HG03520 (cell line): ENCODE measurements around the gene ZCCHC8.

ENCODE experiments used
- ATAC-seq: cut with Tn5 transposase; IDR thresholded peaks from one replicate; pipeline ENCODE4 v1.9.1; 2021; ENCODE audit warnings: mild to moderate bottlenecking, moderate library complexity; ENCODE audit not compliant: unreplicated experiment

The ZCCHC8 gene

GRCh38 chr12:122500685-122501488, at the start of gene ZCCHC8:
ZCCHC8 (minus strand) TSS chr12:122500932; CDS start chr12:122500840, 92 bp downstream.
- peak; percentile 93 for ATAC-seq

GRCh38 chr12:122547330-122547729, 46.6 kb upstream of the ZCCHC8 start:
- ATAC-seq, result no peak

DNA sequence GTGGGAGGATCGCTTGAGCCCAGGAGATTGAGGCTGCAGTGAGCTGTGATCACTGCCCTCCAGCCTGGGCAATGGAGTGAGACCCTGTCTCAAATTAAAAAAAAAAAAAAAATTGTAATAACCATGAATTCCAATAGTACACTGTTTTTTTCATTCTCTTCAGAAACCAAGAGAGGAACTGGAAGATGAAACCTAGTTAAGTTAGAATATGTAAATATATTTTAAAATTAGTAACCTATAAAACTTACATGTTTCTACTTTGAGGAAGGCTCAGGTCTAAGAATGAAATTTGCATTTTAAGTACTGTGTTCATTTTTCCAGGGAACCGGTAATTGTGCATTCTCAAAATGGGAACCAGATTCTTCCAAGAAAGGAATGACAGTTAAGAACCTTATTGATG, 45.1 kb upstream of the ZCCHC8 start:
- no peak for ATAC-seq

DNA sequence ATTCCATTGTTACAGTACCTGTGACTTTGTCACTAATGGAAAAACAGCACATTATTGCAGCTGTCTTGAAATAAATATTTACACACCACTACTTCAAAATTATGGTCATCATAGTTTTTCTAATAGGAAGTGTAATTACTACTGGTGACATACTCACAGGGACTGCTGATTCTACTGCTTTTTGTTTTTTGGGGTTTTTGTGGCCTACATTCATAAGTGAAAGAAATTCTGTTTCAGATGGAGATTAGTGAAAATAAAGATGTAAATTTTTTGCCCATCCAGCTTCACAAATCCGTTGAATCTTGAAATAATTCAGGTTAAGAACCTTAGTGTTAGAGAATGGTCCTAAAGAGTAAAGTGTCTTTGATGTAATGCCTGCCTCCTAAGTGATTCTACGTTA, 43.8 kb upstream of the ZCCHC8 start:
- no peak for ATAC-seq

DNA sequence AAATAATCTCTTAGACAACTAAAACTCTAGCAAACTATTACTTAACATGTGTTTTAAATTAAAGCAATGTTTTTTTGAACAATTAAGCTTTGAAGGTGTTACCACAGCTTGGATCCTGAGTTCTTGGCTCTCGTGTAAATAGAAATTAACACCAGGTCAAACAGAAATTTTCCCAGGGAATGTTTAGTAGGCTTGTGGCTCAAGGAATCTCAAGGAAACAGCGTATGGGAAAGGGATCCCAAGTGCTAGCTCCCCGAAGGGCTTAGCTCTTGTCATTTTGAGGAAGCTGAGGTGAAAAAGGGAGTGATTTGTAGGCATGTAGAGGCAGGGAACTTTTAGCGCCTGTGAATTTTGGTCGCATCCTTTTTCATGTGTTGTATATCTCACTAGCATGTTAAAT, 37.8 kb upstream of the ZCCHC8 start:
- no peak for ATAC-seq

DNA sequence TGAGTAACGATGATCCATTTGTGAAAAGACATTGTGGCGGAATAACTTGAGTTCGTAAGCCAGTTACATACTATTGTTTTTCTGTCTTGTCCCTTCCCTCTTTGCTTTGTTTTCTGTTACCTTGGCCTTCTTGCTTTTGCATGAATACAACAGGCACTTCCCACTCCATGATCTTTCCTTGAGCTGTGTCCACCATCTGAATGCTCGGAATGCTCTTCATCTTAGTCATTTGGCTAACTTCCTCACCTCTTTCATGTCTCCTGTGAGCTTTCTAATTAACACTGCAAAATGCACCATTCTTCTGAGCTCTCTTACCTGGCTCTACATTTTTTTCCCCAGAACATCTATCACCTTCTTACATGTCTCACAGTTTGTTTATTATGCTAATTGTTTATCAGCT, 36.3 kb upstream of the ZCCHC8 start:
- ATAC-seq, result no peak

DNA sequence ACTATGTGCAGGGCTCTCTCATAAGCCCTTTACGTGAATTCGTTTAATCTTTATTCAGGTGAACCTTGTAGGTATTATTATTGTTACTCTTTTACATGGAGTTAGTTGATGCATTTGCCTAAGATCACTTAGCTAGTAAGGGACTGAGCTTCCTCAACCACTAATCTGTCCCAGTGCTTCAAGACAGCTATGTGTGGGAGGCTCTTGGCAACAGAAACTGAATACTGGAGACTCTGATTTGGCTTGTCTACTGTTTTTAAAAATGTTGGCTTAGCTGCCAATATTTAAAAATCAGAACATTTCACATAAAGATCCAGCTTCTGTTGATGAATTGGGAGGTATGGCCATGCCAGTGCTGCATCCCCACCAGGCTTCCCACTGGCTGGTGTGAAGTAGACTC, 33.1 kb upstream of the ZCCHC8 start:
- no peak for ATAC-seq

DNA sequence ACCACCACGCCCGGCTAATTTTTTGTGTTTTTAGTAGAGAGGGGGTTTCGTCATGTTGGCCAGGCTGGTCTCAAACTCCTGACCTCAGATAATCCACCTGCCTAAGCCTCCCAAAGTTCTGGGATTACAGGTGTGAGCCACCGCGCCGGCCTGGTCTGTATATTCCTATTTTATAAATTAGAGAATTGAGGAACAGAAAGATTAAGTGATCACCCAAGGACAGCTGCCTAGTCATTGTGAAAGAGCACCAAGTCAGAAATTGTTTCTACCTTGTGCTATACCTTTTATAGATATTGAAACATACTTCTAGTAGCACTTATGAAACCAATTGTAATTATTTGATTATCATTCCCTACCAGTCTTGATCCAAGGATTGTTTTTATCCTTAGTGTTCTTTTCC, 28.3 kb upstream of the ZCCHC8 start:
- no peak for ATAC-seq

DNA sequence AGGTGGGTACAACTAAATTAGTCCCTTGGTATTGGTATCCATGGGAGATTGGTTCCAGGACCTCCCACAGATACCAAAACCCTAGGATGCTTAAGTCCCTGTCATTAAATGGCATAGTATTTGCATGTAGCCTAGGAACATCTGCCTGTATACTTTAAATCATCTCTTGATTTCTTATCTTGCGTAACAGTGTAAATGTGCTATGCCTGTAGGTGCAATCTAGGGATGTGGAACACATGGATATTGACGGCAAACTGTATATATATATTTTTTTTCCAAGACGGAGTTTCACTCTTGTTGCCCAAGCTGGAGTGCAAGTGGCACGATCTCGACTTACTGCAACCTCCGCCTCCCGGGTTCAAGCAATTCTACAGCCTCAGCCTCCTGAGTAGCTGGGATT, 27.9 kb upstream of the ZCCHC8 start:
- no peak for ATAC-seq

GRCh38 chr12:122527478-122527944, 26.8 kb upstream of the ZCCHC8 start:
- ATAC-seq, result no peak

DNA sequence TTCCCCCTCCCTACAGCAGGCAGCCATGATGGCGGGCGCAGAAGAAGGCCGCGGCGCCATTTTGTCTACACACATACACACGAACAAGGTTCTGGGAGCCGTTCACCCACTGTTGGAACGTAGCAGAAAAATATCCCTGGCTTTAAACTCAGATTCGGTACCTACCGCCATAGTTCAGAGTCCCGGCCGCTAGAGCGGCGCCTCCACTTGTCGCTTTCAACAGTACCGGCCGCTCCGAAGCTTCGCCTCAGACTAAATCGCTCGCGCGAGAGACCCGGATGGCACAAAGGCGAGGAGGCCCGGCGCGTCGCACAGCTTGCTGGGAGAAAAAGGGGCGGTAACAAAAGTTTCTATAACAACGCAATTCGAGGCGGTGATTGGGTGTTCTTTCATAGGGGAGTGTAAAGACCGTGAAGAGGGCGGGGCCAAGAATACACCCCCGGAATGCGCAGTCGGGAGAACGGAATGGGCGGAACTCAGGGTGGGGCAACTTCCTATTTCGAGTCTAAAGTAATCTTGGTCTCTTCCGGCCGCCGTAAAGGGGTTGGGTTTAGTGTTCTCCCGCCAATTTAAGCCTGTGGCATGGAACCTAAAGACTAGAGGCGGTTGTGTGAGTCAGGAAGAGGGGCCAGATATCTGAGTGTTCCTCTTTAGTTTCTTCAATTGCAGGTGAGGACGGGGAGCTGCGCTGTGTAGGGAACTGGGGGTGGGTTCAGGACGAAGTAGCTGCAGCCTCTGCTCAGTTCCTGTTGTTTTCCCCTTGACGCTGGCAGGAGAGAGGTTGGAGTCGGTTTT, 26.1 kb upstream of the ZCCHC8 start, which contains the start of the genes KNTC1 and RSRC2:
Gene KNTC1, plus strand, starts transcription at position 567 of the 795 bp plus-strand sequence. CDS start 2,815 bp downstream, outside the sequence.
Gene RSRC2, minus strand, starts transcription at position 254 of the 795 bp plus-strand sequence. Its CDS starts 83 bp downstream, at position 171.
- ATAC-seq, result peak; percentile 93

GRCh38 chr12:122523846-122524718, 23.4 kb upstream of the ZCCHC8 start:
- ATAC-seq, result no peak

DNA sequence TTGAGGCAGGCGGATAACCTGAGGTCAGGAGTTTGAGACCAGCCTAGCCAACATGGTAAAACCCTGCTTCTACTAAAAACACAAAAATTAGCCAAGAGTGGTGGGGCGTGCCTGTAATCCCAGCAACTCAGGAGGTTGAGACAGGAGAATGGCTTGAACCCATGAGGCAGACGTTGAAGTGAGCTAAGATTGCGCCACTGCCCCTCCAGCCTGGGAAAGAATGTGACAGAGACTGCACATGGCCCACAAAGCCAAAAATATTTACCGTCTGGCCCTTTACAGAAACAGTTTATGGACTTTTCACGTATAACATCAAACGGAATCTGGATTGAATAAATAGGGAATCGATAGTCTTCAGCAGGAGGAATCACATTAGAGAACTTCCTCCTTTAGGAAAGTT, 22.5 kb upstream of the ZCCHC8 start:
- no peak for ATAC-seq

DNA sequence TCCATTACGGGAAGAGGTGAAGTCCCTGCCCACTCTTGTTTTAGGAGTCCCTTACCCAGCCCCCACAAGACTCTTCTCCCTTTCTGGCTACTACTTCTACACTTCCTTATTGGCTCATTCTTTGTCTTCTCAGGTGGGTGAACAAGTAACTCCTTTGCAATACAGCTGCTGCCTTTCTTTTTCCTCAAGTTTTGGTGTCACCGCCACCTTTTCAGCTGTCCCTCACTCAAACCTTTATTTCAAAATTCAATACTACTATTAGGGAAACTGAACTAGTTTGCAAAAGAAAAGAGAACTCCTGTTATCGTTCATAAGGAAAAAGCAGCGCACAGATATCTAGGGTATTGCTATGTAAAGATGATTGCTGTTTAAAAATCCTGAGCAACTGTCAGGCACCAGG, 19.9 kb upstream of the ZCCHC8 start:
- no peak for ATAC-seq

GRCh38 chr12:122519418-122519817, 18.7 kb upstream of the ZCCHC8 start:
- ATAC-seq, result no peak

DNA sequence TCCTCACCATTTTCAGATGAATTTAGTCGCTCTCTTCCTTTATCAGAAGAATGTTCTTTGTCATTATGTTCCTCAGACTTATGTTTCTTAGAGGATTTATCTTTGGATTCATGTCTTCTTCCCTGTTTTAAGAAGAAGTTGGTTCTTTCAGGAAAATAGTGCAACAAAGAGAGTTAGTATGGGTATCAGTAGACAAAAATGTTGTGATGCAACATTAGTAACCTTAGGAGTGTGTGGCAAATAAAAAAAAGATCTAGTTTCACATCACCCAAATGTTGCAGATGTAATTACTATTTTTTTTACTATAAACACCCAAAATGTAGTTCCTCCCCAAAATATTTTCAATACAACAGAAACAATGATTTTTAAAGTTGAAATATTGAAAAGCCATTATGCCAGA, 18.2 kb upstream of the ZCCHC8 start:
- ATAC-seq, result no peak

- ATAC-seq, result no peak
Observed at GRCh38 chr12:122517877-122518276, 17.1 kb upstream of the ZCCHC8 start.

DNA sequence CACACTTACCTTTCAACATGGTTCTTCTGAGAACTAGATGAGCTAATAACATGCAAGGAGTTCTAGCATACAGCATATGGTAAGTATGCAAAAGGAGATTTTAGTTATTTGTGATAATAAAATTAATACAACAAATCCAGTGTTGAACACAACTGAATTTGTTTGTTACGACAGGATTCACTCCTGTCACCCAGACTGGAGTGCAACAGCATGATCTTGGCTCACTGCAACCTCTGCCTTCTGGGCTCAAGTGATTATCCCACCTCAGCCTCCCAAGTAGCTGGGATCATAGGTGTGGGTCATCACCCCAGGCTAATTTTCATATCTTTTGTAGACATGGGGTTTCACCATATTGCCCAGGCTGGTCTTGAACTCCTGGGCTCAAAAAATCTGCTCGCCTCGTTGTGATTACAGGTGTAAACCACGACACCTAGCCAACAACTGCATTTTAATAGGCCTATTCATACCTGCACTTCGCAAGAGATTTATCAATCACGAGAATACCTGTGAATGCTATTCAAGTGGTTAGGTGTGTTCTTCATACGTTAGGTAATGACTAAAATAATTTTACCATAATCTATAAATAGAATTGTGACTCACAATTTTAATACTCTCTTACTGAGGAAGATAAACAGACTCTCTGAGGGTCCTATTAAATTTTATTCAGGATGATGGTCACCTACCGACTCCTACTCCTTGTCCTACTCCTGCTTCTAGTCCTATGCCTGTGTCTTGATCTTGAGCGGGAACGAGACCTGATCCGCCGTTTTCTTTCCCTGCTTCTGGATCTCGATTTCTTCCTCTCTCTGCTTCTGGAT, 16.0 kb upstream of the ZCCHC8 start:
- ATAC-seq, result no peak

- ATAC-seq, result no peak
Observed at GRCh38 chr12:122515275-122515674, 14.5 kb upstream of the ZCCHC8 start.

GRCh38 chr12:122513660-122514059, 12.9 kb upstream of the ZCCHC8 start:
- ATAC-seq, result no peak
